ENCODE measurements around the gene SPDYE3.
"Not testable (repeated sequence)": the region's sequence is repeated elsewhere in the genome, so short reads cannot be mapped to it uniquely, and the experiment has no call there.

- not testable (repeated sequence) for TF ChIP-seq CTCF, POLR2A (IDR thresholded peaks at IDR 0.05)
Measured at GRCh38 chr7:100270941-100271593, 36.4 kb upstream of the SPDYE3 start.

Measured in right lobe of liver (tissue), 4 donors.